ENCODE data around the gene GAB2. TPM values are rescaled to one million over a fixed set of nuclear protein-coding genes. Genes with fewer than 3 reads are reported as not detected.
A peak's percentile ranks its signal among the peaks of the same experiment; 100 is the strongest.

The GAB2 gene
- total RNA-seq, 4 donors from 2014 or later = 39.6 to 57.3 (median 46.6) TPM

DNA sequence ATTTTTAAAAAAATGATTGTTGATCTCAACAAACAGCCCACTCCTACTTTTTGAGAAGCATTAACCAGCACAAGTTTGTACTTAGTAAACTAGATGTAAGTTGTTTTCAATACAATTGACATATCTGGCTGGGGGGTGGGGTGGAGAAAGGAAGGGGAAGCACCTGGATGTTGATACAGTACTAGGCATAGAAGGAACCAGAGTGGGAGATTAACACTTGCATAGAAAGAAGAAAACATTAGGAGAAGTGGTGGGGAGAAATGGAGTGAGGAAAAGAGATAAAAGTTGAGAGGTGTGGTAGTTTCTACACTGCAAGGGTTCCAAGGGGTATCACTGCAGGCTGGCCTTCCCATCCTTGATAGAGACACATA lies 10.6 kb upstream of the GAB2 start:
- Histone ChIP-seq H3K4me1 (peaks cover 0 to 6% (median 0%) of the 10 kb centered on the region in 4 donors), H3K9me3 (no peaks in the 10 kb centered on the region), H3K4me3 (no peak overlapping the region), H3K27me3 (no peaks in the 10 kb centered on the region), H3K27ac (no peak overlapping the region), H3K36me3 (peaks cover 0 to 11% (median 0%) of the 10 kb centered on the region in 3 donors)
- DNase-seq (ENCODE audit: low spot score in 2 of 2) = no peak
- TF ChIP-seq EP300 (IDR thresholded peaks at IDR 0.05) (no peak), POLR2A (IDR thresholded peaks at IDR 0.05) (no peak)
- TF ChIP-seq, protein P1, sequence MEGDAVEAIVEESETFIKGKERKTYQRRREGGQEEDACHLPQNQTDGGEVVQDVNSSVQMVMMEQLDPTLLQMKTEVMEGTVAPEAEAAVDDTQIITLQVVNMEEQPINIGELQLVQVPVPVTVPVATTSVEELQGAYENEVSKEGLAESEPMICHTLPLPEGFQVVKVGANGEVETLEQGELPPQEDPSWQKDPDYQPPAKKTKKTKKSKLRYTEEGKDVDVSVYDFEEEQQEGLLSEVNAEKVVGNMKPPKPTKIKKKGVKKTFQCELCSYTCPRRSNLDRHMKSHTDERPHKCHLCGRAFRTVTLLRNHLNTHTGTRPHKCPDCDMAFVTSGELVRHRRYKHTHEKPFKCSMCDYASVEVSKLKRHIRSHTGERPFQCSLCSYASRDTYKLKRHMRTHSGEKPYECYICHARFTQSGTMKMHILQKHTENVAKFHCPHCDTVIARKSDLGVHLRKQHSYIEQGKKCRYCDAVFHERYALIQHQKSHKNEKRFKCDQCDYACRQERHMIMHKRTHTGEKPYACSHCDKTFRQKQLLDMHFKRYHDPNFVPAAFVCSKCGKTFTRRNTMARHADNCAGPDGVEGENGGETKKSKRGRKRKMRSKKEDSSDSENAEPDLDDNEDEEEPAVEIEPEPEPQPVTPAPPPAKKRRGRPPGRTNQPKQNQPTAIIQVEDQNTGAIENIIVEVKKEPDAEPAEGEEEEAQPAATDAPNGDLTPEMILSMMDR (IDR thresholded peaks at IDR 0.05) = no peak

- Histone ChIP-seq H3K27ac (peak overlapping the region in 1 of 4 donors; percentile 40), H3K36me3 (peaks cover 0 to 11% (median 0%) of the 10 kb centered on the region in 3 donors), H3K4me3 (no peak overlapping the region), H3K27me3 (no peaks in the 10 kb centered on the region), H3K9me3 (no peaks in the 10 kb centered on the region), H3K4me1 (peaks cover 0 to 6% (median 0%) of the 10 kb centered on the region in 4 donors)
- TF ChIP-seq EP300 (IDR thresholded peaks at IDR 0.05) = peak in 1 of 2 donors; percentile 46
- TF ChIP-seq, protein P1 (IDR thresholded peaks at IDR 0.05) = no peak
- 72 to 74% methylated on average over 11 of the region's 11 CpGs for WGBS, 2 donors
- no peak for DNase-seq (ENCODE audit: low spot score in 2 of 2)
Observed at GRCh38 chr11:78427615-78428265, 10.1 kb upstream of the GAB2 start.

- peaks cover 0 to 6% (median 0%) of the 10 kb centered on the region in 4 donors for H3K4me1 ChIP-seq
- H3K9me3 ChIP-seq = no peaks in the 10 kb centered on the region
- WGBS, 2 donors = 90 to 97% methylated on average over 1 of the region's 1 CpG
- no peak overlapping the region for H3K27ac ChIP-seq
- H3K36me3 ChIP-seq = peaks cover 0 to 11% (median 0%) of the 10 kb centered on the region in 3 donors
- no peak for DNase-seq (ENCODE audit: low spot score in 2 of 2)
- H3K27me3 ChIP-seq = no peaks in the 10 kb centered on the region
- TF ChIP-seq EP300 (IDR thresholded peaks at IDR 0.05) (no peak), POLR2A (IDR thresholded peaks at IDR 0.05) (no peak)
- TF ChIP-seq, protein P1 (IDR thresholded peaks at IDR 0.05) = no peak
- H3K4me3 ChIP-seq = no peak overlapping the region
Observed at GRCh38 chr11:78426845-78427244, 9.2 kb upstream of the GAB2 start.

GRCh38 chr11:78425399-78426070 lies 7.9 kb upstream of the GAB2 start:
- Histone ChIP-seq H3K4me3 (no peak overlapping the region), H3K27ac (peak overlapping the region in 2 of 4 donors; percentile 34 to 52), H3K4me1 (peaks cover 0 to 9% (median 4%) of the 10 kb centered on the region in 4 donors), H3K27me3 (no peaks in the 10 kb centered on the region), H3K9me3 (no peaks in the 10 kb centered on the region), H3K36me3 (peaks cover 0 to 11% (median 0%) of the 10 kb centered on the region in 3 donors)
- WGBS, 2 donors = 21 to 24% methylated on average over 4 of the region's 4 CpGs
- DNase-seq (ENCODE audit: low spot score in 2 of 2) = no peak
- TF ChIP-seq POLR2A (IDR thresholded peaks at IDR 0.05) (no peak), EP300 (IDR thresholded peaks at IDR 0.05) (no peak)
- TF ChIP-seq, protein P1 (IDR thresholded peaks at IDR 0.05) = no peak

Data from tibial nerve (tissue), 4 donors.